ENCODE results near the gene TOMM40. TPM values are rescaled to one million over a fixed set of nuclear protein-coding genes. Genes with fewer than 3 reads are reported as not detected.

TOMM40 gene
- total and polyA plus RNA-seq, 10 donors, result 19.3 to 49.0 (median 32.0) TPM

GRCh38 chr19:44848812-44849447, 42.1 kb upstream of the TOMM40 start:
- Histone ChIP-seq H3K9me3 (no peaks in the 10 kb centered on the region), H3K36me3 (peaks cover 0 to 11% (median 0%) of the 10 kb centered on the region in 6 donors), H3K27me3 (replicated peaks in 1 of 7) (peaks cover 0 to 40% (median 7%) of the 10 kb centered on the region in 7 donors), H3K27ac (peak overlapping the region; percentile 79 to 98 (median 94)), H3K4me1 (peaks cover 8 to 97% (median 68%) of the 10 kb centered on the region in 6 donors), H3K4me3 (peak overlapping the region in 6 of 8 donors; percentile 56 to 79 (median 68))
- no peak for TF ChIP-seq POLR2A (IDR thresholded peaks at IDR 0.05)
- TF ChIP-seq POLR2AphosphoS5 (IDR thresholded peaks at IDR 0.05), result peak in 1 of 3 donors; percentile 17
- TF ChIP-seq CTCF (IDR thresholded peaks at IDR 0.05 in 8 of 11, conservative IDR thresholded peaks at IDR 0.05 in 3 of 11), result no peak
- WGBS, 5 donors, result 28 to 43% (median 38%) methylated on average over 18 of the region's 18 CpGs
- no peak for DNase-seq
- intact Hi-C loops (cut with DNase I; ENCODE audit: low total_unique reads), result no loop called here

DNA sequence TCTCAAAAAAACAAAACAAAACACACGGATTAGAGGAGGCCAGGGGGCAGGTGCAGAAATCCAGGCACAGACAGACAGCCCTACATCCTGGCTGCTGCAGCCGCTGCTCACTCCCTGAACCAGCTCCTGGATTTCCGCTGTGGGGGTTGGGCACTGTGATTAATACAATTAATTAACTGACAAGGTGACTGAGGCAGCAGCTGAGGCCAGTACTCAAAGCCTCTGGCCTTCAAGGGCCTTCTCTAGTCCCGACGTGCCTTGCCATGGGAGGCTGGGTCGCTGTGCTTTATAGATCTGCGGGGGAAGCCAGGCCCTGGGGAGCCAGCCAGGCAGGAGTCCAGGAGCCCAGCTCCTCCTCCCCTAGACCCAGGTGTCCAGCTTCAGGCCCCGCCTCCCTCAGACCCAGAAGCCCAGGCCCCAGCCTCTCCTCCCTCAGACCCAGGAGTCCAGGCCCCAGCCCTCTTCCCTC, 40.4 kb upstream of the TOMM40 start:
- intact Hi-C loops (cut with DNase I; ENCODE audit: low total_unique reads), result no loop called here
- no peak for DNase-seq
- 72 to 89% (median 78%) methylated on average over 4 to 8 of the region's 8 CpGs for WGBS, 5 donors

GRCh38 chr19:44851427-44851826, 39.6 kb upstream of the TOMM40 start:
- peaks cover 0 to 26% (median 5%) of the 10 kb centered on the region in 7 donors for H3K27me3 ChIP-seq (replicated peaks in 1 of 7)
- WGBS, 5 donors, result 37 to 46% (median 39%) methylated on average over 2 of the region's 2 CpGs
- peaks cover 0 to 15% (median 0%) of the 10 kb centered on the region in 6 donors for H3K36me3 ChIP-seq
- no peaks in the 10 kb centered on the region for H3K9me3 ChIP-seq
- H3K4me1 ChIP-seq, result peaks cover 4 to 93% (median 57%) of the 10 kb centered on the region in 6 donors
- peak overlapping the region in 4 of 8 donors; percentile 13 to 98 (median 95) for H3K27ac ChIP-seq
- H3K4me3 ChIP-seq, result no peak overlapping the region
- intact Hi-C loops (cut with DNase I; ENCODE audit: low total_unique reads), result no loop called here
- TF ChIP-seq CTCF (IDR thresholded peaks at IDR 0.05 in 8 of 11, conservative IDR thresholded peaks at IDR 0.05 in 3 of 11) (no peak), POLR2AphosphoS5 (IDR thresholded peaks at IDR 0.05) (no peak), POLR2A (IDR thresholded peaks at IDR 0.05) (no peak)
- DNase-seq, result no peak

More for the DNA sequence above, 40.4 kb upstream of the TOMM40 start:
- no peak overlapping the region for H3K4me3 ChIP-seq
- peaks cover 0 to 33% (median 7%) of the 10 kb centered on the region in 7 donors for H3K27me3 ChIP-seq (replicated peaks in 1 of 7)
- H3K4me1 ChIP-seq, result peaks cover 2 to 93% (median 57%) of the 10 kb centered on the region in 6 donors
- TF ChIP-seq CTCF (IDR thresholded peaks at IDR 0.05 in 8 of 11, conservative IDR thresholded peaks at IDR 0.05 in 3 of 11) (no peak), POLR2A (IDR thresholded peaks at IDR 0.05) (no peak), POLR2AphosphoS5 (IDR thresholded peaks at IDR 0.05) (no peak)
- no peaks in the 10 kb centered on the region for H3K9me3 ChIP-seq
- peaks cover 0 to 15% (median 0%) of the 10 kb centered on the region in 6 donors for H3K36me3 ChIP-seq
- H3K27ac ChIP-seq, result peak overlapping the region in 5 of 8 donors; percentile 92 to 98 (median 97)

DNA sequence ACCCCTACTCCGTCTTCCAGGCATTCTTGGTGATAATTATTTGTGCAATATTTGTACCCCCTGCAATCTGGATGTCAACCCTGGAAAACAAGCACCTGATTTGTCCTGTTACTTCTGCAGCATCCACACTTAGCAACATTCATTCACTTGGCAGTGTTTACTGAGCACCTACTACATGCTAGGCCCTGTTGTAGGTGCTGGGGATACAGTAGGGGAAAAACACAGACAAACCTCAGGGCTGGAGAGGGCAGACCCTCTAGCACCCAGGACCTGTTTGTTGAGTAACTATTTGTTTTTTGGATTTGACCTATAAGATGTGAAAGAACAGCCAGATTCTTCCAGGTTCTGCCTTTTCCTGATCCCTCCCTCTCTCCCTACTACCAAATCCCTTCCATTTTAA, 35.4 kb upstream of the TOMM40 start:
- Histone ChIP-seq H3K4me3 (no peak overlapping the region), H3K4me1 (peaks cover 8 to 86% (median 37%) of the 10 kb centered on the region in 6 donors), H3K36me3 (peaks cover 0 to 28% (median 0%) of the 10 kb centered on the region in 6 donors), H3K27ac (peak overlapping the region in 5 of 8 donors; percentile 71 to 84 (median 74)), H3K27me3 (replicated peaks in 1 of 7) (no peaks in the 10 kb centered on the region), H3K9me3 (no peaks in the 10 kb centered on the region)
- TF ChIP-seq CTCF (IDR thresholded peaks at IDR 0.05 in 8 of 11, conservative IDR thresholded peaks at IDR 0.05 in 3 of 11) (no peak), POLR2A (IDR thresholded peaks at IDR 0.05) (no peak), POLR2AphosphoS5 (IDR thresholded peaks at IDR 0.05) (no peak)
- no peak for DNase-seq
- 71 to 84% (median 73%) methylated on average over 1 of the region's 1 CpG for WGBS, 5 donors
- intact Hi-C loops (cut with DNase I; ENCODE audit: low total_unique reads), result no loop called here

Data from spleen (tissue), 11 donors.